ENCODE results near the gene DENND2C.

Gene DENND2C, protein sequence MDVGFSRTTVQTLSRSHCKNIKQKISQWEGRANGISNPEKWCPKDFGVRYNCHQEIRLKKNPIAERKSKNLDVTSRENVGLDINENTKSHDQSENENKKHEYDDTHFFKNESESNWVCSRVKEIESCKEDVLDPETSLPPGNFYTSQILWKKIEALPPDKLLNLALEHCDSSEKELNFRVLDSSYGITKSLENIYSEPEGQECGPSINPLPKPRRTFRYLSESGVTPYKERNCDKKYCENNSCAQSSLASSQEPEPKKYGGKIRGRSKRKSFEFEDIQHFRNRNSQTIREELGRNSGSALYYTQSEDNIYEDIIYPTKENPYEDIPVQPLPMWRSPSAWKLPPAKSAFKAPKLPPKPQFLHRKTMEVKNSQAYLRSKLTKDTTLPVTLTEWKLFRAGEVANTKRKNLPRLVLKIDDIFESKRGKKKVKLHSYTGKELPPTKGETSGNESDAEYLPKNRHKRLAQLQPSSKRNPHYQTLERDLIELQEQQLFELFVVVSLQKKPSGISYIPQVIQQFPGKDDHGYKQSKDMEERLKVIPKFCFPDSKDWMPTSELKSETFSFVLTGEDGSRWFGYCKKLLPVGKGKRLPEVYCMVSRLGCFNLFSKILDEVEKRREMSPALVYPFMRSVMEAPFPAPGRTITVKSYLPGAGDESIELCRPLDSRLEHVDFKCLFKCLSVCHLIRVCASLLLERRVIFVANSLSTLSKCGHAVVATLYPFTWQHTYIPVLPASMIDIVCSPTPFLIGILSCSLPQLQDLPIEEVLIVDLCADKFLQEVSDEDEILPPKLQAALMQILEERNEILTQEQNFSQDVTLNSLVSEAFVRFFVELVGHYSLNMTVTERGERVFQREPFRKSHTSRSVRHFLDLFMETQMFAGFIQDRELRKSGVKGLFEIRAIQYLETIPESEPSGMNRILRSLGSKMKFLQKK

DNA sequence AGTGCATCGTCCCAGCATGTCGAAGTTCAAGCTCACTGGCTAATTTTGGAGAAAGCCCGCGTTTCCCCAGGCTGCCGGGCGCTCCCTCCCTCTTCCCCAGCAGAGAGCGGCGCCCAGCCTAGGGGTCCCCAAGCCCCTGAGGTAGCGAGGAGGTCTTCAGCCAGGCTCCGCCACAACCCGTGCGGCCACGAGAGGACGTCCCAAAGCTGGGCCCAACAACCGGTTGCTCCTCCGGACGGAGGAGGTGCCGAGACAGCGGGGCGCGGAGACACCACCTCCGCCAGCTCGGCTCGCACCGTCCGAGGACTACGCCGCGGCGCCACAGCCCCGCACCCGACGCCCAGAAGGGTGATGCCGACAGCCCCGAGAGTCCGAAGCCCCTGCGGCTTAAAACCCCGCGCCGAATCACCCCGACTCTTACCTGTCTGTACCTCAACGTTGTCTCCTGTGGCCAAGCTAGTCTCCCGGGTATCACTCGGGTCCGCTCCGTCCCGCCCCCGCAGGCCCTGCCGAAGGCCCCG lies at the start of gene DENND2C:
Gene DENND2C (minus strand): TSS at position 488 of the 521 bp plus-strand sequence. CDS start 44,065 bp downstream, outside the sequence.
- no peak for DNase-seq (ENCODE audit: low read depth in 2 of 2)

DNA sequence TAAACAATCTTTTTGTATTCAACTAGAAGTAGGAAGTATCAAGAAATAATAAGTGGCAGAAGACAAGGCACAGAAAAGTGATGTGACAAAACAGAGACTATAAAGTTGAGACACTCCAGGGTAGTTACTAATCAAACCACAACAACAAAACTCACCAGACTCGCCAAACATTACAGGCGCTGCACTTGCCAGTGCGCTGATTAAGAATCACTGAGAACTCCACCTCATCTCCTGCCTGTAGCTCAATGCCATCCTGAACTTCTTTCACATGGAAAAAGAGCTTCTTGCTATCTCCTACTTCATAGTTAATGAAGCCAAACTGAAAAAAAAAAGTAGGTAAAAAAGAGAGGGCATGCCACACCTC lies 49.6 kb upstream of the DENND2C start:
- DNase-seq (ENCODE audit: low read depth in 2 of 2): no peak

DNA sequence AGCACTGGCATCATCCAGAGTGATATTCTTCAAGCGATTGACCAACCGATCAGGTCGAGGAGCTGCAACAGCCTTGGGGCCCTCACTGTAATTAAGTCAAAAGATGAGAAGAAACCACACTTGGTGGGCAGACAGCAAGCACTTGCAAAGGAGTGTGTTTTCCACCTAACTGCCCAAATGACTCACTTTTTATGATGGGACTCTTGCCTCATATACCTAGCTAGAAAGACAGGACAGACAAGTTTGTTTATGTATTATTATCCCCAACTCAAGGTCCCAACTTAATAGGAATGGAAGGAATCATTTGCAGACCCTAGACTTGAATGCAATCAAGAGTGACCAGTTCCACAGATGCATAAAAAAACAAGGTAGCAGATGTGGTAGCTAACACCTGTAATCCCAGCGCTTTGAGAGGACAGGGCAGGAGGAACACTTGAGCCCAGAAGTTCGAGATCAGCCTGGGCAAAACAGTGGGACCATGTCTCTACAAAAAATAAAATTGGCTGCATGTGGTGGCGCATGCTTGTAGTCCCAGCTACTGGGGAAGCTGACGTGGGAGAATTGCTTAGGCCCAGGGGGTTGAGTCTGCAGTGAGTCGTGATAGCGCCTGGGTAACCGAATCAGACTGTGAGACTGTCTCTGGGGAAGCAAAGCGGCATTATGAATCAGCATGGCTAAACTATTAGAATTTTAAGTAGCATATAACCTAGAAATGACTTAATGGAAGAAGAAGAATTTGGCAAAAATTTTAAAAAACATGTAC lies 49.0 kb upstream of the DENND2C start:
- peak in 1 of 2 donors; percentile 10 for DNase-seq (ENCODE audit: low read depth in 2 of 2)

DNA sequence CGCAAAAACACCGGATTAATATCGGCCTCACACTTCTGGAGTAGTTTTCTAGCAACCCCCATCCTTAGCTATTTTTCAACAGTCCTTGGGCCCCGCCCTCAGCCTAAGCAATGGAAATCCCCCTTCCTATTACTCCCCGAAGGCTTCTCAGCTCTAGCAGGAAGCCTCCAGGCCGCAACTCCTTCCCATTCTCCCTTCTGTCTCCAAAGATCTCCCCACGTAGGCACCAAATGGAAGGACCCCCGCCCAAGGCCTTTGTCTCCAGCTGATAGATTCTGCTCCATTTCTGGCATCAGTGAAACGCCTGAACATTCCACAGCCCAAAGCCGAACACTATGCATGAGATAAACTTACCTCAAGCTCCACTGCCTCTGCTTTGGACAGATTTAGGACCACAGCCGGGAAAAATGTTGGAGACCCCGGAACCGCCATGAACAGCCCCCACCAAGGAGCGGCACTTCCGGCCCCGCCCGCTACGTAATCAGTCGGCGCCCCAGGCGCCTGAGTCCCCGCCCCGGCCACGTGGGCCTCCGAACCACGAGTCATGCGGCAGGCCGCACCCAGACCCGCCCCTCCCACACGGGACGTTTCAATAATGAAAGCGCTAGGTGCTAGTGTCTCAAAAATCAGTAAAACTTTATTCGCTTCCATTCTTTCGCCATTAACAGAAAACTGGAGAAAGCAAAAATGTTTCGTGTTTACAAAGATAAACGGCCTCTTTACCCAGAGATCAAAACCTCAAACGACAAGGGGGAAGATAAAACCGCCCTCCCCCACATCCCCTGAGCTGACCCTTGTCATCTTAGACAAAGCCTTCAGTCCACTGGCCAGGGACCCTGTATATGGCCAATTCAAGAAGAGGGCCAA lies 46.7 kb upstream of the DENND2C start, which contains the start of gene NRAS:
Gene NRAS (minus strand): TSS at position 468 of the 867 bp plus-strand sequence. CDS start 611 bp downstream, outside the sequence.
- DNase-seq (ENCODE audit: low read depth in 2 of 2): peak; percentile 91 to 92

DNA sequence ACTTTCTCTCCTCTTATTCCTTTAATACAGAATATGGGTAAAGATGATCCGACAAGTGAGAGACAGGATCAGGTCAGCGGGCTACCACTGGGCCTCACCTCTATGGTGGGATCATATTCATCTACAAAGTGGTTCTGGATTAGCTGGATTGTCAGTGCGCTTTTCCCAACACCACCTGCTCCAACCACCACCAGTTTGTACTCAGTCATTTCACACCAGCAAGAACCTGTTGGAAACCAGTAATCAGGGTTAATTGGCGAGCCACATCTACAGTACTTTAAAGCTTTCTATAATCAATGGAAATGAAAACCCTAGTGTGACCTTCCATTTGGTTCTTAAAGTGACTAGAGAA lies 46.1 kb upstream of the DENND2C start:
- DNase-seq (ENCODE audit: low read depth in 2 of 2): no peak

DNA sequence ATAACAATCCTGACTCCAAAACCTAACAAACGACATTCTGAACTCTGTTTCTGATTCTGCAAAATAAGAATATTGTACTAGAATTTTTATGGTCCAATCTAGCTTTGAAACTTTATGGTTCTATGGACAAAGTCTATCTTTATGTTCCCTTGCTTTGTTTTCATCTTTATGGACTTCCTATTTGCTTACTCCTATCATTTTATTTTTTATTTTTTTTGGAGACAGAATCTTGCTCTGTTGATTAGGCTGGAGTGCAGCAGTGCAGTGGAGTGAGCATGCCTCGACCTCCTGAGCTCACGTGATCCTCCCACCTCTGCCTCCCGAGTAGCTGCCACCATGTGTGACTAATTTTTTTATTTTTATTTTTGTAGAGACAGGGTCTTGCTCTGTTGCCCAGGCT lies 43.1 kb upstream of the DENND2C start:
- DNase-seq (ENCODE audit: low read depth in 2 of 2): no peak

DNA sequence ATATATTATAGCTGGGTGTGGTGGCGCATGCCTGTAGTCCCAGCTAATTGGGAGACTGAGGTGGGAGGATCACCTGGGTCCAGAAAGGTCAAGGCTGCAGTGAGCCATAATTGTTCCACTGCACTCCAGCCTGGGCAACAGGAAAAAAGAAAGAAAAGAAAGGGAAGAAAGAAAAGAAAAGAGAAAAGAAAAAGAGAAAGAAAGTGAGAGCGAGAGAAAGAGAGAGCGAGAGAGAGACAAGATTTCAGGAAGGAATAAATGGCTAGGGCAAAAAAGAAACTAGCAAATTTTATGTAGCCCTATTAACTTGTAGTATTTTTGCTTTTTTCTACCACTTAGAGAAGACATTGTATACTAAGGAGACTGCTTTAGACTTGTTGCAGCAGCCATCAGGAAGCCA lies 40.5 kb upstream of the DENND2C start:
- no peak for DNase-seq (ENCODE audit: low read depth in 2 of 2)

DNA sequence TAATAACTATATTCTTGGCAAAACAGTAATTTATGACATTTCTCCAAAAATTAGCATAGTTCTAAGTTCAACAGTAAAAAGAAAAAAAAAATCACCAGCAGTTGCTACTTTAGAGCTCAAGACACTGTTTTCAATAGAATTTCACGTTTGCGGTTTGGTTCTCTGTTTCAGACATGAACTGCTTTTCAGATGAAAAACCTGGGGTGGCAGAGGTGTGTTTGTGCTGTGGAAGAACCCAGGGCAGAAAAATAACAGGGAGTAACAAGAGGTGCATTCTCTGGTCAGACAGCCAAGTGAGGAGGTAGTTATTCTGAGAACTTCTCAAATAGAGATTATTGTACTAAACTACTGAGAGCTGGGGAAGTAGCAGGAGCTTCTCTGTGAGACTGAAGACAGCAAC lies 37.8 kb upstream of the DENND2C start:
- no peak for DNase-seq (ENCODE audit: low read depth in 2 of 2)

DNA sequence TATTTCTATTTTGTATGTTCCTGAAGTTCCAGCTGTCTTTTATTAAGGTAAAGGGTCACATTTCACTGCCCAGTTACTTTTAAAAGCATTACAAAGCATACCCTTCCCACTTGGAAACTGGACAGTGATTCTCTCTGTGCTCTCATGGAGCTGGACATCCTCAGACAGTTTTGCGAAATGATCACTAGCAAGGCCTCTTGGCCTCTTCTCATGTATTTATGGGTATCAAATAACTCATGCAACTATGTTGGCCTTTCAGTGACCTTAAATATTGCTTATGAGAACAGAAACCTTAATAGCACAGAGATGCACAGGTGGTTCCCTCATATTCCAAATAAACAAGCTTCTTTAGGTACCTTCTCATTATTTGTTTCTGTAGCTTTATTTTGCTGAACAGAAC lies 33.4 kb upstream of the DENND2C start:
- no peak for DNase-seq (ENCODE audit: low read depth in 2 of 2)

DNA sequence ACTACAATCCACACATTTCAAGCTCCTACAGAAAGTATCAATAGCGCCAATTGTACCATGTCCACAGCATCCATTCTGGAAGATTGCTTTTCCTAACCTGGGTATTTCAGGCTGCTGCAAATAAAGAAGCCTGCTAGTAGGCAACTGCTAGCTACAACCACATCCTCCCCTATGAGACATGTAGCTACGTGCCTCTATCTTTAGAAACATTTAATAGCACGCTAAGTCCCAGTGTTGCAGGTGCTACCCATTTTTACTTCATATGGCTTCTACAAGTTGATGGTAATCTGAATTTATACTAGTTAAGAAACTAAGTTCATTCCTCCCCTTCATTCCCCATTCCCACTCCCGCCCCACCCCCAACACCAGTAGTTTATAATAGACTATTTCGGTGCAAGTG lies 32.9 kb upstream of the DENND2C start:
- no peak for DNase-seq (ENCODE audit: low read depth in 2 of 2)

DNA sequence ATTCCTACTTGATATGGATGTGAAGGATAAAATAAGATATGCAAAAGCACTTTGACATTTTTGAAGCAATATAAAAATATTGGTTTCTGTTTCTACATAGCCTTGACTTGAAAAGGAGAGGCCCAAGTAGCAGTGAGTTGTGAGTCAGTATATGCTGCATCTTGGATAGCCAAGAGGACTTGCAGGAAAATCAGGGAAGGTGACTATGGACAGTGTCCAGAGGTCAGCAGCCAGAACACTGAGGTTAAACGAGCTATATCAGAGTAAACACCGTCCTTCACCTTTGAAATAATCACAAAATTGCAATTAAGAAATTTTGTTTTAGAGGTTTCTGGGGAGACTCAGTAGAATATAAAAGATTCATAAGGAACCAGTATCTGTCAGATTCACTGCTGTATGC lies 32.1 kb upstream of the DENND2C start:
- no peak for DNase-seq (ENCODE audit: low read depth in 2 of 2)

DNA sequence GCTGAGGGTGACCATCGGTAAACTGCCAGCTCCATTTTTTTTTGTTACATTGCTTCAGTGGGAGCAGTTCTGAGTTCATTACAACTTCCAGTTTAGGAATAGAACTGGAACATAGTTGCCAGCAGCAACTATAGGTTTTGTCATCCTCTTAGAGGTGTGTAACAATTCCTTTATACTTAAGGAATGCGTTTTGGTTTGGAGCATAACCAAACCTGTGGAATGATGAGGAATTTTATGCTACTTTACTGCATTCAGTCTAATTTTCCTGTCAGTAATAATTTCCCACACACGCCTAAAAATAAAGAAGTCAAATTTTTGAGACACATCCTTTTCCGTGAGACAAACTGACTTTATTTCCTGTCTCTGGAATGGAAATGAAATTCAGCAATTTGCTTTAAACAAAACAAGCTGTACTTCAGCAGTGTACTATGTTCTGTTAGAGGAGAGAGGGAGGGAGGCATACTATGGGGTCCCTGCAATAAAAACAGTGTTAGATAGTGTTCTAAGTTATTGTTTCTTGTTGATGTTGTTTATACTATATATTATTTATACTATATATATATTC lies 30.3 kb upstream of the DENND2C start:
- DNase-seq (ENCODE audit: low read depth in 2 of 2): no peak

DNA sequence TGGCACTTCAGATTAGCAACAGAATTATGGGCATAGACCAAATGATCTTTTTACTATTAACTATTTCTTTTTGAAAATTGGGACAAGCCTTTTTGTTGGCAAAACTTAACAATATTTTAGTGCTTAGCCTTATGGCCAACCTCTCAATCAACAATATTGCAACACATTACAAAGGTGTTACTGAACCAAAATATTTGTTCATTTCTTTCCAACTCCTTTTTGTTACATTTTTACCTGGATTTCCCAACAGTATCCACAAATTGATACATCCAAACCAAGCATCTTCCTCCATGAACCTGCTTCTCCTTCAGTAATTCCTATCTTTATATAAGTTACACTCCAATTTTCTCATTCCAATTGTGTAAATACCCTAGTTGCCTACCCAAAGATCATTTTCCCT lies 27.0 kb upstream of the DENND2C start:
- DNase-seq (ENCODE audit: low read depth in 2 of 2): no peak

DNA sequence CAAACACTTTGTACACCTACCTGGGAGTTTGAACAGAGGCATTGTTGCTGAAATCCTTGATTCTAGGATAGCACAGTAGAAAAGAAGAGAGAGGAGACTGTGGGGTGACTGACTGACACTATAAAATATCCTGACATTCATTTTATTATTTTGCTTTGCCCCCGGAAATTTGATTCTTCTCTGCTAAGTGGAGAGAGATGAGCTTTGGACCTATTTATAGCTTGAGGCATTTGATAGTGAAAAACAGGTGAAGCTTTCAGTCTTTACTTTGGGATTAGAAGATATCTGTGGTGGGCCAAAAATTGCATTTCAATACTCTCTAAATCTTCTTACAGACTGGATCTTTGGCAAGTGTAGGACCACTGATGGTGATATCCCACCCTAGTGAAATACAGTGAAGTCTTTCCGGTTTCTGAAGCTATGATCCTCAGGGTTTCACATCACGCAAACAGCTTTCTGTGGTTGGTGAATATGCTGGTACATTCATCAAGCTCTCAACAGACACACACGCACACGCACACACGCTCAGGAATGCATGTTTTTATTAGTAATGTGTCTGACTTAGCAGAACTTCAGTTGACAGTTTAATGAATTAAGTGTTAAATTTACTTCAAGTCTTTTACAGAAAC lies 25.7 kb upstream of the DENND2C start, which contains the start of gene AMPD1:
Gene AMPD1 (minus strand): TSS at position 117 of the 629 bp plus-strand sequence. CDS start 75 bp downstream, at position 42.
- no peak for DNase-seq (ENCODE audit: low read depth in 2 of 2)

DNA sequence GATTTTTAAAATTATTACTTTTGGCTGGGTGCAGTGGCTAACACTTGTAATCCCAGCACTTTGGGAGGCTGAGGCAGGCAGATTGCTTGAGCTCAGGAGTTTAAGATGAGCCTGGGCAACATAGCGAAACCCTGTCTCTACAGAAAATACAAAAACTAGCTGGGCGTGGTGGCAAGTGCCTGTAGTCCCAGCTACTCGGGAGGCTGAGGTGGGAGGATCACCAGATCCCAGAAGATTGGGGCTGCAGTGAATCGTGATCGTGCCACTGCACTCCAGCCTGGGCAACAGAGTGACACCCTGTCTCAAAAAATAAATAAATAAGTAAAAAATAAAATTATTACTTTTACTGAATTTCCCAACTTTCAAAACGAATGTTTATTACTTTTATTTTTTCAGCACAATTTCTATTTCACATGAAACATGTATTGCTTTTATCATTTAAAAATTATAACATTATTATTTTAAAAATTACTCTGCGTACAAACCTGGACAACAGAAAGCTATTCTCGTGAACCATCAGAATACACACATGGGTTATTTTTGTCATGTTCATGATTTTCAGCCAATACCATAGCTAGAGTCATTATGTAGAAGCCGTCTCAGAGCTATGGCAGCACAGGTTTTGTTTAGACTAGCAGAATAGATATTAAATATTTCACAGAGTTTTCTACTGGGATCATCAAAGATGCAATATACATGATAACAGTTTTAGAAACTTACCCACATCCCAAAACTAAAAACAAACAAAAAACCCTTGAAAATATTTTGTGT lies 24.9 kb upstream of the DENND2C start:
- DNase-seq (ENCODE audit: low read depth in 2 of 2): no peak

DNA sequence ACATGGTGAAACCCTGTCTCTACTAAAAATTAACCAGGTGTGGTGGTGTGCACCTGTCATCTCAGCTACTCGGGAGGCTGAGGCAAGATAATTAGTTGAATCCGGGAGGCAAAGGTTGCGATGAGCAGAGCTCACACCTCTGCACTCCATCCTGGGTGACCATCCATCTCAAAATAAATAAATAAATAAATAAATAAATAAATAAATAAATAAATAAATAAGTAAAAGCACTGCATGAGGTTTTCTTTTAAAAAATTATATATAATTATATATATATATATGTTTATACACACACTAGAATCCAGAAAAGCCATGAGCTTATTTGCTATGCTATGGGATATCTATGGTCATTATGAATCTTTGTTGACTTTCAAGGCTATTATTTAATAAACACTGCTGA lies 23.1 kb upstream of the DENND2C start:
- DNase-seq (ENCODE audit: low read depth in 2 of 2): no peak

DNA sequence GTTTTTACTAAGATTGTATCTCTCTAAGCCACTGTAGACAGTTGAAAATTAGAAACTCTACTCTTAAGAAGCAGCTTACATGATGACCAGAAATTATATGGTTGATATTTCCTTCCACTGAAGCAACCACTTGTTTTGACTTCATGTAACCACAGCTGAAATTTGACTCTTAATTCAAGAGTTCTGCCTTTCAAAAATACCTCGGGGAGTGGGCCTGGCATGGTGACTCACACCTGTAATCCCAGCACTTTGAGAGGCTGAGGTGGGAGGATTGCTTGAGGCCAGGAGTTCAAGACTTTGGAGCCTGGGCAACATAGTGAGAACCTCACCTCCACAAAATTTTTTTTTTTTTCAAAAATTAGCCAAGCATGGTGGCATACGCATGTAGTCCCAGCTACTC lies 21.2 kb upstream of the DENND2C start:
- DNase-seq (ENCODE audit: low read depth in 2 of 2): no peak

DNA sequence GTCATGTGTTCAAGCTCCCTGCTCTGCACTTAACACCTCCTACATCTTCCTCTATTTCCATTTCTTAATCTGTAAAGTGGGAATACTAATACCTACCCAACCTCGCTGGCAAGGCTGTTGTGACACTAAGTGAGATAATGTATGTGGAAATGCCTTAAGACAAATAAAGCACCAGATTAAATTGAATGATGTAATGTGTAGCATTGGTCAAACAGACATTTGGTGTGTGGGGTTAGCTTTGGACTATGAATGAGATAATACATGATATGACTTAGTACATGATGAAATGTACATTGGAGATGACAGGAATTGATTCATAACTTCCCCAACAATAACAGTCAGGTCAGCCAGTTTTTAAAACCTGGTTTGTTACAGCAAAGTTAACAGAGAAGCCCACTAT lies 20.3 kb upstream of the DENND2C start:
- no peak for DNase-seq (ENCODE audit: low read depth in 2 of 2)

DNA sequence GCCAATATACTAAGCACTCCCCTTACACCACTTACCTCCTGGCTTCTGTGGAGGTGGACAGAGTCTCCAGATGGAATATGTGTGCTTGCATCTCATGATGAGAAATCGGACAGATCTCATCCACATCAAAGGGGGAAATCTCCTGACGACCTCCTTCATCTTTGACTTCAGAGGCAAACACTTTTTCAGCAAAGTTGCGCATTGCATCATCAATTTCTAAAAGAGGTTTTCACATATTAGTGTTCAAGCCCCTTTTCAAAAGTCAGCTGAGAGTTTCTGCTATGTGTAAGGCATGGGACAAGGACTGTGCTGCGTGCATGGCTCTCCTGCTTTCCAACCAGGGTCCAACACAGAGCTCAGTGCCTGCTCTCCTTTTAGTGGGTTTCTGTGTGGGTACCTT lies 18.7 kb upstream of the DENND2C start:
- no peak for DNase-seq (ENCODE audit: low read depth in 2 of 2)

Measured in activated CD4-positive, alpha-beta T cell treated with anti-CD3 and anti-CD28 coated beads for 24 hours (primary cell).